GM12873 (cell line): Measurements from ENCODE around the gene MAVS.

Experiments
- CTCF ChIP-seq: IDR thresholded peaks from 2 replicates; pipeline ENCODE4 v1.5.1; 2012; ENCODE audit warnings: low read depth, mild to moderate bottlenecking, moderate library complexity, low read length, control low read depth; ENCODE audit not compliant: insufficient read depth; ENCODE audit errors: missing control alignments

MAVS gene

GRCh38 chr20:3846378-3846739 is 275 bp upstream of the MAVS start:
- no peak for TF ChIP-seq CTCF

GRCh38 chr20:3847429-3847940 is 851 bp downstream of the MAVS start:
- TF ChIP-seq CTCF: no peak

- TF ChIP-seq CTCF: no peak
Observed at GRCh38 chr20:3848565-3848964, 1.9 kb downstream of the MAVS start.

- TF ChIP-seq CTCF: no peak
Observed at GRCh38 chr20:3854462-3854871, 7.8 kb downstream of the MAVS start.

- TF ChIP-seq CTCF: no peak
Observed at GRCh38 chr20:3857405-3857804, 10.8 kb downstream of the MAVS start.

- no peak for TF ChIP-seq CTCF
Observed at GRCh38 chr20:3858689-3859088, 12.1 kb downstream of the MAVS start.

- no peak for TF ChIP-seq CTCF
Observed at GRCh38 chr20:3861191-3861590, 14.6 kb downstream of the MAVS start.
